ENCODE data around the gene OXNAD1. TPM values are rescaled to one million over a fixed set of nuclear protein-coding genes. Genes with fewer than 3 reads are reported as not detected.
A peak's percentile ranks its signal among the peaks of the same experiment; 100 is the strongest.

The OXNAD1 gene
- total and polyA plus RNA-seq, 2 of the 13 experiments (the other 11 are each of a cell fraction or from before 2014, with no cell fraction given), result 9.9 to 18.8 TPM

DNA sequence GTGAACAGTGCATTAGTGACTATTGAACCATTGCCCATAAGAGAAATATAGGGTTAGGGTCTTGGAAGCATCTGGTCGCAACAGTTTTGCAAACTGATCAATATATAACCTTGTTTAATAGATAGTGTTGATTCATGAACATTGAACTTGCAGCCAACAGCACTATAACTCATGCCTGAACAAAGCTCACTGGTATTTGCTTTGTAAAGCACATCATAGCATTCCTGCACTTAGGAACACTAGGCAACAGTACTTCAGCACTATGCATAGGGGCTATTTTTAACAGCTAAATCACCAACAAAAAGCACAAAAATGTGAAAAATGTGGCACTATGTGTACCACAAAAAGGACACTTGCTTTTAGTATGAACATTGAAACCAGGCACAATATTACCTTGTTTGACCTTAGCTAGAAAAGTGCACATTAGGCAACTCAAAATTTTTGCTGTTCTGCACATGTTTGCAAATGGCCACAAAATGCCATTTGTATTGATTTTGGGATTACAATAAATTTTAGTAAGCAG is 68.0 kb downstream of the OXNAD1 start (continued):
- TF ChIP-seq, protein P1, sequence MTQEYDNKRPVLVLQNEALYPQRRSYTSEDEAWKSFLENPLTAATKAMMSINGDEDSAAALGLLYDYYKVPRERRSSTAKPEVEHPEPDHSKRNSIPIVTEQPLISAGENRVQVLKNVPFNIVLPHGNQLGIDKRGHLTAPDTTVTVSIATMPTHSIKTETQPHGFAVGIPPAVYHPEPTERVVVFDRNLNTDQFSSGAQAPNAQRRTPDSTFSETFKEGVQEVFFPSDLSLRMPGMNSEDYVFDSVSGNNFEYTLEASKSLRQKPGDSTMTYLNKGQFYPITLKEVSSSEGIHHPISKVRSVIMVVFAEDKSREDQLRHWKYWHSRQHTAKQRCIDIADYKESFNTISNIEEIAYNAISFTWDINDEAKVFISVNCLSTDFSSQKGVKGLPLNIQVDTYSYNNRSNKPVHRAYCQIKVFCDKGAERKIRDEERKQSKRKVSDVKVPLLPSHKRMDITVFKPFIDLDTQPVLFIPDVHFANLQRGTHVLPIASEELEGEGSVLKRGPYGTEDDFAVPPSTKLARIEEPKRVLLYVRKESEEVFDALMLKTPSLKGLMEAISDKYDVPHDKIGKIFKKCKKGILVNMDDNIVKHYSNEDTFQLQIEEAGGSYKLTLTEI (CRISPR knock-in tag; conservative IDR thresholded peaks at IDR 0.05), result no peak
- TF ChIP-seq RXRA (CRISPR knock-in tag; IDR thresholded peaks at IDR 0.05) (peak; percentile 73; the same call in 1 of the 2 replicates), NAIF1 (CRISPR knock-in tag; IDR thresholded peaks at IDR 0.05; ENCODE audit: borderline replicate concordance) (no peak), MIER2 (CRISPR knock-in tag; IDR thresholded peaks at IDR 0.05) (0 out of 2 replicates have a peak, but pooled peaks have one; percentile 42), SIN3A (IDR thresholded peaks at IDR 0.05; ENCODE audit: borderline replicate concordance, low read depth, low read length) (no peak), ZNF75D (CRISPR knock-in tag; IDR thresholded peaks at IDR 0.05; ENCODE audit: borderline replicate concordance) (no peak), NFATC3 (CRISPR knock-in tag; IDR thresholded peaks at IDR 0.05) (no peak; the same call in 1 of the 2 replicates), KLF11 (CRISPR knock-in tag; IDR thresholded peaks at IDR 0.05) (no peak), FOXK1 (CRISPR knock-in tag; IDR thresholded peaks at IDR 0.05; ENCODE audit: borderline replicate concordance, low read depth) (0 out of 2 replicates have a peak, but pooled peaks have one; percentile 51), TCF12 (IDR thresholded peaks at IDR 0.05) (no peak), TCF12 (CRISPR knock-in tag; IDR thresholded peaks at IDR 0.05) (0 out of 2 replicates have a peak, but pooled peaks have one; percentile 33), SRSF1 (optimal IDR thresholded peaks at IDR 0.05; ENCODE audit: low read depth, low read length) (no peak), CREB1 (IDR thresholded peaks at IDR 0.05) (no peak), CREB1 (CRISPR knock-in tag; IDR thresholded peaks at IDR 0.05) (peak; percentile 64; the same call in 1 of the 2 replicates), CC2D1A (CRISPR knock-in tag; IDR thresholded peaks at IDR 0.05) (no peak)
- TF ChIP-seq, protein P2, sequence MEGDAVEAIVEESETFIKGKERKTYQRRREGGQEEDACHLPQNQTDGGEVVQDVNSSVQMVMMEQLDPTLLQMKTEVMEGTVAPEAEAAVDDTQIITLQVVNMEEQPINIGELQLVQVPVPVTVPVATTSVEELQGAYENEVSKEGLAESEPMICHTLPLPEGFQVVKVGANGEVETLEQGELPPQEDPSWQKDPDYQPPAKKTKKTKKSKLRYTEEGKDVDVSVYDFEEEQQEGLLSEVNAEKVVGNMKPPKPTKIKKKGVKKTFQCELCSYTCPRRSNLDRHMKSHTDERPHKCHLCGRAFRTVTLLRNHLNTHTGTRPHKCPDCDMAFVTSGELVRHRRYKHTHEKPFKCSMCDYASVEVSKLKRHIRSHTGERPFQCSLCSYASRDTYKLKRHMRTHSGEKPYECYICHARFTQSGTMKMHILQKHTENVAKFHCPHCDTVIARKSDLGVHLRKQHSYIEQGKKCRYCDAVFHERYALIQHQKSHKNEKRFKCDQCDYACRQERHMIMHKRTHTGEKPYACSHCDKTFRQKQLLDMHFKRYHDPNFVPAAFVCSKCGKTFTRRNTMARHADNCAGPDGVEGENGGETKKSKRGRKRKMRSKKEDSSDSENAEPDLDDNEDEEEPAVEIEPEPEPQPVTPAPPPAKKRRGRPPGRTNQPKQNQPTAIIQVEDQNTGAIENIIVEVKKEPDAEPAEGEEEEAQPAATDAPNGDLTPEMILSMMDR (CRISPR knock-in tag; IDR thresholded peaks at IDR 0.05), result no peak
- TF ChIP-seq, protein P3, sequence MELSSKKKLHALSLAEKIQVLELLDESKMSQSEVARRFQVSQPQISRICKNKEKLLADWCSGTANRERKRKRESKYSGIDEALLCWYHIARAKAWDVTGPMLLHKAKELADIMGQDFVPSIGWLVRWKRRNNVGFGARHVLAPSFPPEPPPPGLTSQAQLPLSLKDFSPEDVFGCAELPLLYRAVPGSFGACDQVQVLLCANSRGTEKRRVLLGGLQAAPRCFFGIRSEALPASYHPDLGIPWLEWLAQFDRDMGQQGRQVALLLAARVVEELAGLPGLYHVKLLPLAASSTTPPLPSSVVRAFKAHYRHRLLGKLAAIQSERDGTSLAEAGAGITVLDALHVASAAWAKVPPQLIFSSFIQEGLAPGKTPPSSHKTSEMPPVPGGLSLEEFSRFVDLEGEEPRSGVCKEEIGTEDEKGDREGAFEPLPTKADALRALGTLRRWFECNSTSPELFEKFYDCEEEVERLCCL (CRISPR knock-in tag; IDR thresholded peaks at IDR 0.05; ENCODE audit: borderline replicate concordance), result no peak
- TF ChIP-seq, protein P4, sequence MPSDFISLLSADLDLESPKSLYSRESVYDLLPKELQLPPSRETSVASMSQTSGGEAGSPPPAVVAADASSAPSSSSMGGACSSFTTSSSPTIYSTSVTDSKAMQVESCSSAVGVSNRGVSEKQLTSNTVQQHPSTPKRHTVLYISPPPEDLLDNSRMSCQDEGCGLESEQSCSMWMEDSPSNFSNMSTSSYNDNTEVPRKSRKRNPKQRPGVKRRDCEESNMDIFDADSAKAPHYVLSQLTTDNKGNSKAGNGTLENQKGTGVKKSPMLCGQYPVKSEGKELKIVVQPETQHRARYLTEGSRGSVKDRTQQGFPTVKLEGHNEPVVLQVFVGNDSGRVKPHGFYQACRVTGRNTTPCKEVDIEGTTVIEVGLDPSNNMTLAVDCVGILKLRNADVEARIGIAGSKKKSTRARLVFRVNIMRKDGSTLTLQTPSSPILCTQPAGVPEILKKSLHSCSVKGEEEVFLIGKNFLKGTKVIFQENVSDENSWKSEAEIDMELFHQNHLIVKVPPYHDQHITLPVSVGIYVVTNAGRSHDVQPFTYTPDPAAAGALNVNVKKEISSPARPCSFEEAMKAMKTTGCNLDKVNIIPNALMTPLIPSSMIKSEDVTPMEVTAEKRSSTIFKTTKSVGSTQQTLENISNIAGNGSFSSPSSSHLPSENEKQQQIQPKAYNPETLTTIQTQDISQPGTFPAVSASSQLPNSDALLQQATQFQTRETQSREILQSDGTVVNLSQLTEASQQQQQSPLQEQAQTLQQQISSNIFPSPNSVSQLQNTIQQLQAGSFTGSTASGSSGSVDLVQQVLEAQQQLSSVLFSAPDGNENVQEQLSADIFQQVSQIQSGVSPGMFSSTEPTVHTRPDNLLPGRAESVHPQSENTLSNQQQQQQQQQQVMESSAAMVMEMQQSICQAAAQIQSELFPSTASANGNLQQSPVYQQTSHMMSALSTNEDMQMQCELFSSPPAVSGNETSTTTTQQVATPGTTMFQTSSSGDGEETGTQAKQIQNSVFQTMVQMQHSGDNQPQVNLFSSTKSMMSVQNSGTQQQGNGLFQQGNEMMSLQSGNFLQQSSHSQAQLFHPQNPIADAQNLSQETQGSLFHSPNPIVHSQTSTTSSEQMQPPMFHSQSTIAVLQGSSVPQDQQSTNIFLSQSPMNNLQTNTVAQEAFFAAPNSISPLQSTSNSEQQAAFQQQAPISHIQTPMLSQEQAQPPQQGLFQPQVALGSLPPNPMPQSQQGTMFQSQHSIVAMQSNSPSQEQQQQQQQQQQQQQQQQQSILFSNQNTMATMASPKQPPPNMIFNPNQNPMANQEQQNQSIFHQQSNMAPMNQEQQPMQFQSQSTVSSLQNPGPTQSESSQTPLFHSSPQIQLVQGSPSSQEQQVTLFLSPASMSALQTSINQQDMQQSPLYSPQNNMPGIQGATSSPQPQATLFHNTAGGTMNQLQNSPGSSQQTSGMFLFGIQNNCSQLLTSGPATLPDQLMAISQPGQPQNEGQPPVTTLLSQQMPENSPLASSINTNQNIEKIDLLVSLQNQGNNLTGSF (CRISPR knock-in tag; IDR thresholded peaks at IDR 0.05), result no peak

Measured in HepG2 (cell line).